ENCODE measurements around the gene GRIN2C. TPM values are rescaled to one million over a fixed set of nuclear protein-coding genes. Genes with fewer than 3 reads are reported as not detected.
A peak's percentile ranks its signal among the peaks of the same experiment; 100 is the strongest.

GRIN2C gene
- total and polyA plus RNA-seq, 9 of the 15 experiments (the other 6 are each of a cell fraction or from before 2014, with no cell fraction given): under 0.01 to 0.33 (median 0.10) TPM; not detected in 2

DNA sequence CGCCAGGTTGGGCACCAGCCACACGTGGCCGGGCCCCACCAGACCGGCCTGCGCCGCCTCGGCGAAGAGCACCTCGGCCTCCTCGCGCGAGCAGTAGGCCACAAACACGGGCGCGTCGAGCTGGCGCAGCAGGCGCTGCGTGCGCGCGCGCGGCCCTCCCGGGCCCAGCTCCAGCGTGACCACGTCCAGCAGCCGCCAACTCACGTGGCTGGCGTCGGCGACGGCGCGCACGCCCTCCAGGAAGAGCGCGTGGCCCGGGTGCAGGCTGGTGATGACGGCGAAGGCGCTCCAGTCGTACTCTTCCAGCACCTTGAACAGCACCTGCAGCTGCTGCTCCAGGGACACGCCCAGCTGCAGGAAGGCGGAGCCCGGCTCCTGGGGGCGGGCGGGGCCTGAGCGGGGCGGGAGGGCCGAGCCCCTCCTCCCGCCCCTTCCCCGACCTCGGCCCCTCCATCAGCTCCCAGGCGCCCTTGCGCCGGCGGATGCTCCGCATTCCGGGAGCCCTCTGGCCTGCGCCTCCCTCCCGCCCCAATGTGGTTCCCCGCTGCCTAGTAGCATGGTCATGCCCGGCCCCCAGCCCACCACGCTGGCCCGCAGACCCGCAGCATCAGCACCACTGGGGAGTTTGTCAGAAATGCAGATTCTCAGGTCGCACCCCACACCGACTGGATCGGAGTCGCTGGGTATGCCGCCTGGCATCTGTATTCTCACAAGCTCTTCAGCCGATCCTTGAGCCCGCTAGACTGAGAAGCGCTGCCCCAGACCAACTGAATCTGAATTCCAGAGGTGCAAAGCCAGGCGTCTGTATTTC, 7.2 kb downstream of the GRIN2C start (continued):
- TF ChIP-seq ZNF395 (CRISPR knock-in tag; IDR thresholded peaks at IDR 0.05) (peak; percentile 26; the same call in 1 of the 2 replicates), CSDE1 (IDR thresholded peaks at IDR 0.05) (no peak), NR2C1 (IDR thresholded peaks at IDR 0.05) (no peak), NR2C1 (tag; IDR thresholded peaks at IDR 0.05) (no peak), ETS2 (tag; IDR thresholded peaks at IDR 0.05; ENCODE audit: borderline replicate concordance, poor library complexity, severe bottlenecking) (no peak), E2F6 (IDR thresholded peaks at IDR 0.05; ENCODE audit: borderline replicate concordance in 1 of 2, extremely low read depth in 1 of 2, insufficient read depth in 1 of 2, insufficient read length in 1 of 2, low read depth in 1 of 2, low read length in 1 of 2, poor library complexity in 1 of 2, severe bottlenecking in 1 of 2) (peak; percentile 95 to 98), MYNN (IDR thresholded peaks at IDR 0.05) (no peak), MYNN (CRISPR knock-in tag; IDR thresholded peaks at IDR 0.05) (no peak), CCAR2 (IDR thresholded peaks at IDR 0.05; ENCODE audit: low read depth, low read length) (no peak), ZNF644 (tag; IDR thresholded peaks at IDR 0.05; ENCODE audit: low read depth) (no peak), HNRNPLL (IDR thresholded peaks at IDR 0.05; ENCODE audit: low read depth, low read length, poor library complexity, severe bottlenecking) (no peak), MCM5 (IDR thresholded peaks at IDR 0.05; ENCODE audit: low read depth) (no peak), MIER1 (IDR thresholded peaks at IDR 0.05; ENCODE audit: low read depth) (no peak), KDM1A (IDR thresholded peaks at IDR 0.05) (no peak), CBX3 (IDR thresholded peaks at IDR 0.05; ENCODE audit: borderline replicate concordance in 1 of 2, low read length in 2 of 2) (peak in 1 of 2 experiments; percentile 49; a peak in 1 of 3 replicates), PHB2 (IDR thresholded peaks at IDR 0.05; ENCODE audit: low read depth) (no peak), SAP30 (IDR thresholded peaks at IDR 0.05; ENCODE audit: borderline replicate concordance, insufficient read depth, low read depth, low read length, poor library complexity, severe bottlenecking) (peak; percentile 50), TAF15 (IDR thresholded peaks at IDR 0.05; ENCODE audit: low read depth, low read length) (no peak)
- TF ChIP-seq, protein P1, sequence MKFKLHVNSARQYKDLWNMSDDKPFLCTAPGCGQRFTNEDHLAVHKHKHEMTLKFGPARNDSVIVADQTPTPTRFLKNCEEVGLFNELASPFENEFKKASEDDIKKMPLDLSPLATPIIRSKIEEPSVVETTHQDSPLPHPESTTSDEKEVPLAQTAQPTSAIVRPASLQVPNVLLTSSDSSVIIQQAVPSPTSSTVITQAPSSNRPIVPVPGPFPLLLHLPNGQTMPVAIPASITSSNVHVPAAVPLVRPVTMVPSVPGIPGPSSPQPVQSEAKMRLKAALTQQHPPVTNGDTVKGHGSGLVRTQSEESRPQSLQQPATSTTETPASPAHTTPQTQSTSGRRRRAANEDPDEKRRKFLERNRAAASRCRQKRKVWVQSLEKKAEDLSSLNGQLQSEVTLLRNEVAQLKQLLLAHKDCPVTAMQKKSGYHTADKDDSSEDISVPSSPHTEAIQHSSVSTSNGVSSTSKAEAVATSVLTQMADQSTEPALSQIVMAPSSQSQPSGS (CRISPR knock-in tag; IDR thresholded peaks at IDR 0.05): peak; percentile 72; the same call in 1 of the 2 replicates
- TF ChIP-seq, protein P2, sequence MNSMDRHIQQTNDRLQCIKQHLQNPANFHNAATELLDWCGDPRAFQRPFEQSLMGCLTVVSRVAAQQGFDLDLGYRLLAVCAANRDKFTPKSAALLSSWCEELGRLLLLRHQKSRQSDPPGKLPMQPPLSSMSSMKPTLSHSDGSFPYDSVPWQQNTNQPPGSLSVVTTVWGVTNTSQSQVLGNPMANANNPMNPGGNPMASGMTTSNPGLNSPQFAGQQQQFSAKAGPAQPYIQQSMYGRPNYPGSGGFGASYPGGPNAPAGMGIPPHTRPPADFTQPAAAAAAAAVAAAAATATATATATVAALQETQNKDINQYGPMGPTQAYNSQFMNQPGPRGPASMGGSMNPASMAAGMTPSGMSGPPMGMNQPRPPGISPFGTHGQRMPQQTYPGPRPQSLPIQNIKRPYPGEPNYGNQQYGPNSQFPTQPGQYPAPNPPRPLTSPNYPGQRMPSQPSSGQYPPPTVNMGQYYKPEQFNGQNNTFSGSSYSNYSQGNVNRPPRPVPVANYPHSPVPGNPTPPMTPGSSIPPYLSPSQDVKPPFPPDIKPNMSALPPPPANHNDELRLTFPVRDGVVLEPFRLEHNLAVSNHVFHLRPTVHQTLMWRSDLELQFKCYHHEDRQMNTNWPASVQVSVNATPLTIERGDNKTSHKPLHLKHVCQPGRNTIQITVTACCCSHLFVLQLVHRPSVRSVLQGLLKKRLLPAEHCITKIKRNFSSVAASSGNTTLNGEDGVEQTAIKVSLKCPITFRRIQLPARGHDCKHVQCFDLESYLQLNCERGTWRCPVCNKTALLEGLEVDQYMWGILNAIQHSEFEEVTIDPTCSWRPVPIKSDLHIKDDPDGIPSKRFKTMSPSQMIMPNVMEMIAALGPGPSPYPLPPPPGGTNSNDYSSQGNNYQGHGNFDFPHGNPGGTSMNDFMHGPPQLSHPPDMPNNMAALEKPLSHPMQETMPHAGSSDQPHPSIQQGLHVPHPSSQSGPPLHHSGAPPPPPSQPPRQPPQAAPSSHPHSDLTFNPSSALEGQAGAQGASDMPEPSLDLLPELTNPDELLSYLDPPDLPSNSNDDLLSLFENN (IDR thresholded peaks at IDR 0.05; ENCODE audit: low read depth in 2 of 2, low read length in 2 of 2): no peak

Measured in K562 (cell line).